MM.1S (cell line): ENCODE measurements around the gene SEC24D.

Experiments
- CTCF ChIP-seq: fragments of 300-600 bp; sonication (generic); IDR thresholded peaks from 2 replicates; pipeline ENCODE4 v1.5.1; 2016; ENCODE audit warnings: antibody characterized with exemption, low read length, mixed read lengths
- EZH2 ChIP-seq: fragments of 300-600 bp; sonication (generic); optimal IDR thresholded peaks from 2 replicates; pipeline ENCODE3; 2017; ENCODE audit warnings: low read depth, mild to moderate bottlenecking, antibody characterized with exemption, low read length, mixed read lengths

GRCh38 chr4:118756958-118757357 is 79.0 kb downstream of the SEC24D start:
- no peak for TF ChIP-seq EZH2
- TF ChIP-seq CTCF: no peak
